Left renal pelvis (tissue), 4 donors: ENCODE data around the gene GALNS. TPM values are rescaled to one million over a fixed set of nuclear protein-coding genes. Genes with fewer than 3 reads are reported as not detected.
"Not testable (repeated sequence)": the region's sequence is repeated elsewhere in the genome, so short reads cannot be mapped to it uniquely, and the experiment has no call there.

ENCODE experiments used
- DNase-seq, 4 donors: peaks; one replicate each; pipeline ENCODE4 v3.0.0-alpha.2; 2013; ENCODE audit warnings: low read depth in 4 of 4, low spot score in 3 of 4
- polyA plus RNA-seq, 4 donors: library from polyadenylated mRNA; unstranded; fragments of 120-200 nt; gene quantifications; one replicate each; pipeline ENCODE4 v1.2.1, GENCODE V29; 2013; ENCODE audit not compliant: insufficient read length in 4 of 4

Gene GALNS
- polyA plus RNA-seq, 4 donors: 19.8 to 26.7 (median 22.1) TPM

GRCh38 chr16:88774544-88775393 lies 82.0 kb downstream of the GALNS start:
- no peak for DNase-seq

GRCh38 chr16:88773812-88774291 lies 82.9 kb downstream of the GALNS start:
- DNase-seq: no peak

- no peak for DNase-seq
These were observed 83.6 kb downstream of the GALNS start for GRCh38 chr16:88772871-88773811.

GRCh38 chr16:88771781-88772180 lies 85.0 kb downstream of the GALNS start:
- not testable (repeated sequence) for DNase-seq

- no peak for DNase-seq
These were observed 85.4 kb downstream of the GALNS start for GRCh38 chr16:88771294-88771772.

GRCh38 chr16:88770461-88771293 lies 86.1 kb downstream of the GALNS start:
- DNase-seq: peak in 3 of 4 donors; percentile 63 to 78 (median 75)

DNA sequence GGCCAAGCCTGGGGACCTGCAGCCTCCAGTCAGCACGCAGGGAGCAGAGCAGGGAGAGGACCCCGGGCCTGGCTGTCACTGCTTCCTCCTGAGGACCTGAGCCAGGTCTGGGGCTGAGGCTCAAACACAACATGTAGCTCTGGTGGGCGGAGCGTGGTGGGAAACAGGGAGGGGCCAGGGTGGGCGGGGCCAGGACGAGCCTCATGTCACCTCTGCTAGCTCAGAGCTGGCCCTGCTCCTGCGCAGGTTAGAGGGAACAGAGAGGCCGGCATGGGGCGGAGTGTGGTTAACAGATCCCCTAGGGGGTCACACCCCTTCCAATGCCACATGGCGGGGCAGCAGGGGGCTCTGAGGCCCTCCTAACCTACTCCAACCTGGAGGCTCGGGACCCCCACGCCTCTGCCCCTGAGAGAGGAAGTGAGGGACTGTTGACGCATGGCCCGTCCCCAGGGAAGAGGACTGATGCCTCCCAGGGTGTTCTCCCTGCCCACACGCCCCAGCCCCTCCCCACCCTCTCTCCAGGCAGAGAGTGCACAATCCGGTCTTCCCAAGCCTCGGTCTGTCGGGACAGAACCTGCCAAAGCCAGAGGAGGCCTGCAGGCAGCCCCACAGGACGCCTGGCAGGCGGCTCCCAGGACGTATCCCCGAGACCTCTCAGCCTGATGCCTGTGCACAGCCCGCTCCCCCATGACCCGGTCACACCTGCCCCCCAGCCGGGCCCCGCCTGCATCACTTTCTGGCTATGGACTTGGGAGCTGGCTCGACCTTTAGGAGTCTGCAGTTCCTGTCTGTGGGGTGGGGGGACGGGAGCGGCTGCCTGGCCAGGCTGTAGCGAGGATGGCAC lies 86.9 kb downstream of the GALNS start:
- DNase-seq: no peak

DNA sequence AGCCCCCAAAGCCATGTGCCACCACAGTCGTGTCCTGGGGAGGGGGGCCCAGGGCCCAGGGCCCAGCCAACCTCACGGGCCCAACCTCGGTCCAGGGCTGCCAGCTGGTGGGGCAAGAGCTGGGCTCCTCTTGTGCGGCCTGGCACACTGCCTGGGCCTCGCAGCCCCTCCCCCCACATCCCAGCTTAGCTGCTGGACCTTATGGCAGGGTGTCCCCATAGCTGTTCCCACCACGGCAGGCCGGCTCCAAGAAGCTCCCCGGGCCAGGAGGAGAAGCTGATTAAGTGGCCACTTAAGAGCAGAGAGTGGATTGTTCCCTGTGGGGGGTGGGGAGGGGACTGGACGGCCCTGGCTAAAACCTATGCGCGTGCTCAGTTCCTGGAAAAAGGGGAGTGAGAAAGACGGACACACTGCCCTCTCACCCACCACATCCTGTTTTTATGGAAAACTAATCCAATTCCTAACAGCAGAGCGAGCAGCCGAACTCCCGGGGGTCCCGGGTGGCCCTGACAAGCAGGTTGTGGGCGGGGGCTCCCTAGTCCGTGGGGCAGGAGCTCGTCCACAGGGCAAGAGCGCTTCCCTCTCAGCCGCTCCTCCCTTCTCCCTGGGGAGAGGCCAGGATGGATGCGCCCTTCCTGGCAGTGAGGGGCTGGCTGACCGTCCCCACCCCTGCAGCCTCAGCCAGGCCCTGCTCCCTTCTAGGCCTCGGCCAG lies 88.5 kb downstream of the GALNS start:
- DNase-seq: no peak

DNA sequence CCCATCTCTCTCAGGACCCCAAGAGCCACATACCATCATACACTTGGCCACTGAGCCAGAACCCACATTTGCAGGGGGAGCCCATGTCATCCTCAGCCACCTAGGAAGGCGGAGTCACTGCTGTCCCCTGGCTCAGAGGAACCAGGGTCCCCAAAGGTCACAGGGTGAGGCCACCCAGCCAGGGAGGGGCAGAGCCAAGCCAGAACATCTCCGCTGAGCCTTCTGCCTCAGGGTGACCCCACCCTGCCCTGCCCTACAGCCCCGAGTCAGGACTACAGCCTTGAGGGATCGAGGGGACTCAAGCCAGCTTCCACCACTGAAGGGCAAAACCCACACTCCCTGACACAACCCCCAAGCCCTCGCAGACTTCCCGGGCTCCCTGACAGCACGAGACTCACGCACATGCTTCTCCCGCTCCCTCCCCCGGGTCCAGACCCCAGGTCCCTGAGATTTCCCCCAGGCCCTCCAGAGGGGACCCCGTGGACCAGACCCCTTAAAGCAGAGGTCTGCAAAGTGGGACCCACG lies 89.1 kb downstream of the GALNS start:
- no peak for DNase-seq

DNA sequence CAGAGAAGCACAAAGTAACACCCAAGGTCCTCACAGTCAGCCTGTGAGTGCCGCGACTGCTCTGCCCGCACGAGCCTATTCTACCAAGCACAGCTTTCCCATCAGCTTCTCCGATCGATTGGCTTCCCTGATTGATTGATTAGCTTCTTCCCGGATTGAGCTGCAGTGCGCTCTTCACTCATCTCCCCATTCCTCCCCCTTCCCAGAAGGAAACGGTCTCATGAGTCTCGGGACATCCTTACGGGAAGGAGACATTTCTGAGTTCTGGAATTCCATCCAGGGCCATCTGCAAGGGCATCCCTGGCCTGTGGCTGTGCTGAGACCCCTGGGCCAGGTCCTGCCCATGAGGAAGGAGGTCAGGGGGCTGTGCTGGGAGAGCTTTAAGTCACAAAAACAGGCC lies 89.8 kb downstream of the GALNS start:
- DNase-seq: no peak

- no peak for DNase-seq
These were observed 91.8 kb downstream of the GALNS start for GRCh38 chr16:88764913-88765349.

DNA sequence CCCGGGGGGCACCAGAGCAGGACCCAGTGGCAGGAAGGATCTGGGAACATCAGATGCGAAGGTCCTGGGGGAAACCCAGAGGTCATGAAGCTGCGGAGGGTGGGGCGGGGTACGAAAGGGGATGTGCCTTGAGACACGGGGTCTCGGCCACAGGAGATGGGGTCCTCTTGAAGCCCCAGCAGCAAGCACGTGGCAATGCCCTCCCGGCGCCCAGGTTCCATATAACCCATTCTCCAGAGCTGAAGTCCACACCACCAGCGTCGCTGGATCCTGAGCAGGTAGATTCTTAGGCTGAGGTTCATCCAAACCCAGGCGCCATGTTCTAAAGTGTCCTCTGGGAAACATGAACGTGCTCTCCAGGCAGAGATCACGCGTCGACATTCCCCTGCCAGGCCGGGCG lies 92.7 kb downstream of the GALNS start:
- no peak for DNase-seq

Other genes with a start within 250 kb of the GALNS start
- not detected for gene IL17C, start 218.4 kb downstream of the GALNS start, polyA plus RNA-seq
- 100 to 1,000 TPM in 3 of 4 donors, 10 to 100 TPM in 1; 46.1 to 160 (median 103) TPM for gene CYBA, start 205.9 kb downstream of the GALNS start, polyA plus RNA-seq
- 10 to 100 TPM; 21.9 to 38.9 (median 27.4) TPM for gene MVD, start 193.9 kb downstream of the GALNS start, polyA plus RNA-seq
- gene SNAI3, start 170.4 kb downstream of the GALNS start, polyA plus RNA-seq: under 1 TPM; 0.50 to 0.87 (median 0.61) TPM
- 10 to 100 TPM; 13.3 to 24.8 (median 20.5) TPM for gene RNF166, start 150.5 kb downstream of the GALNS start, polyA plus RNA-seq
- gene CTU2, start 150.4 kb downstream of the GALNS start, polyA plus RNA-seq: 10 to 100 TPM; 10.5 to 17.0 (median 11.6) TPM
- 10 to 100 TPM; 25.6 to 46.9 (median 36.0) TPM for gene PIEZO1, start 71.7 kb downstream of the GALNS start, polyA plus RNA-seq
- gene CDT1, start 53.2 kb downstream of the GALNS start, polyA plus RNA-seq: 10 to 100 TPM in 3 of 4 donors, 1 to 10 TPM in 1; 9.8 to 20.9 (median 12.0) TPM
- gene APRT, start 45.0 kb downstream of the GALNS start, polyA plus RNA-seq: 100 to 1,000 TPM in 1 of 4 donors, 10 to 100 TPM in 3; 57.9 to 122 (median 80.7) TPM
- 10 to 100 TPM; 57.9 to 91.5 (median 77.5) TPM for gene TRAPPC2L, start 180 bp upstream of the GALNS start, polyA plus RNA-seq
- not detected for gene PABPN1L, start 9.7 kb upstream of the GALNS start, polyA plus RNA-seq
- gene CBFA2T3, start 120.3 kb upstream of the GALNS start, polyA plus RNA-seq: 1 to 10 TPM; 2.7 to 3.5 (median 3.2) TPM
- 10 to 100 TPM; 19.4 to 39.5 (median 28.8) TPM for gene ACSF3, start 236.9 kb upstream of the GALNS start, polyA plus RNA-seq